Body of pancreas (tissue), 4 donors: ENCODE measurements around the gene SLC18A3. TPM values are rescaled to one million over a fixed set of nuclear protein-coding genes. Genes with fewer than 3 reads are reported as not detected.

Source experiments
- ATAC-seq: fragments of 150-250 bp; one replicate; pipeline ENCODE4 v1.9.1; 2016
- DNase-seq, 4 donors: peaks; one replicate each; pipeline ENCODE4 v3.0.0-alpha.2; 2019
- H3K27ac ChIP-seq, 4 donors: fragments of 200-600 bp; sonication (generic); 1 replicate in 3 of 4; 2 replicates in 1 of 4; pipeline versions ENCODE4 v1.5.1 to v1.6.1; 2016 to 2019; ENCODE audit warnings: mild to moderate bottlenecking in 1 of 4, mixed read lengths in 1 of 4, moderate library complexity in 1 of 4
- H3K27me3 ChIP-seq, 2 donors: fragments of 200-600 bp; sonication (generic); one replicate each; pipeline ENCODE4 v1.6.0; 2016; ENCODE audit warnings: mild to moderate bottlenecking in 1 of 2
- H3K36me3 ChIP-seq, 2 donors: fragments of 200-600 bp; sonication (generic); replicated peaks in 1 of 2; 2 replicates each; pipeline ENCODE4 v1.5.1; 2016; ENCODE audit warnings: low read depth in 2 of 2; ENCODE audit not compliant: insufficient read depth in 1 of 2
- H3K4me1 ChIP-seq: fragments of 200-600 bp; sonication (generic); one replicate; pipeline ENCODE4 v1.6.0; 2016
- H3K4me3 ChIP-seq, 2 donors: fragments of 200-600 bp; sonication (generic); 1 replicate in 1 of 2; 2 replicates in 1 of 2; pipeline ENCODE4 v1.5.1; 2016 to 2019
- H3K9me3 ChIP-seq, 3 donors: fragments of 200-600 bp; sonication (generic); 1 replicate in 2 of 3; 2 replicates in 1 of 3; pipeline ENCODE4 v1.5.1; 2016
- POLR2A ChIP-seq, 3 donors: fragments of 450-650 bp; IDR thresholded peaks; one replicate each; pipeline ENCODE4 v1.6.1; 2016; ENCODE audit warnings: antibody characterized with exemption in 3 of 3, mild to moderate bottlenecking in 2 of 3
- WGBS, 2 donors: methylation state at CpG; one replicate each; pipeline ENCODE4 v1.1.5; 2017; 5-methylcytosine and 5-hydroxymethylcytosine counted together
- intact Hi-C: fragments of 100-400 bp; cut with DNase I; formaldehyde crosslinking; loops from one replicate; pipeline ENCODE4 v1.15.1; 2023
- total RNA-seq, 2 donors: library from RNA; depleted of rRNA; stranded (reverse); fragments of >200 nt; gene quantifications; one replicate each; pipeline ENCODE4 v1.1.0, GENCODE V29; 2016
- TF ChIP-seq, protein P1 (sequence below), 7 experiments: fragments of 450-650 bp in 4 of 7; fragments of 200-600 bp in 3 of 7; sonication (generic) in 3 of 7; IDR thresholded peaks; one replicate each; pipeline ENCODE4 v1.5.1; 2016 to 2019; ENCODE audit warnings: antibody characterized with exemption in 7 of 7

Gene SLC18A3
- total RNA-seq, 2 donors from 2014 or later, result not detected

DNA sequence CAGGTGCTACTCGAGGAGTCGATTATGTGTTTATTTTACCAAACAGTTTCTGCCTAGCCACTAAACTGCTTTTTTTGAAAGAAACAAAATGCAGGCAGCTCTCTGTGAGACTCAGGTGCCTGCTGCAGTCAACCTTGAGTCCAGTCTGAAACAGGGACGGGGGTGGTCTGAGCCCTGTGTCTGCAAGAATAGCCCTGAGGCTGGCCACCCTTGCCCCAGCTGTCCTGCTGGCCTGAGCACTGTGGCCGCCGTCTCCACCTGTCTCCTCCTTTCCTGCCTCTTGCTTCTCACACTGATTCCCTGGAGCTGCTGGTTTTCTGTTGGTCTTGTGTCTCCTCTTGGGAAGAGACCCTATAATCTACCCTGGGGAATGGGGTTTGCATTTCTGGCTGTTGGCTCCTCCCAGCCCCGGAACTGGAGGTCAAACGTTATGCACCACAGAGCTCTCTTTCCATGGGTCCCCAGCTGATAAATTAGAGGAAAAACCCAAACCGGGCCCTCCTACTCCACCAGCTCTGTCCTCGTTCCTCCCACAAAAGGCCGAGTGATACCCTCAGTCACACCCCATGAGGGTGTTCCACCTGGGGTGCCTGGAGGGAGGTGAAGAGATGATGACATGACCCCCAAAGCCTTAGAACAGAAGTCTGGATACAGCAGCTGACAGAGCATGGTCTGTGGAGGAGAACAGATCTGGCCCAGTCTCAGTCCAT lies 15.0 kb upstream of the SLC18A3 start:
- Histone ChIP-seq H3K4me3 (no peak overlapping the region), H3K36me3 (no peaks in the 10 kb centered on the region), H3K27ac (no peak overlapping the region), H3K9me3 (no peaks in the 10 kb centered on the region), H3K4me1 (no peaks in the 10 kb centered on the region), H3K27me3 (no peaks in the 10 kb centered on the region)
- intact Hi-C loops, result no loop called here
- no peak for TF ChIP-seq POLR2A (IDR thresholded peaks at IDR 0.05)
- TF ChIP-seq, protein P1, sequence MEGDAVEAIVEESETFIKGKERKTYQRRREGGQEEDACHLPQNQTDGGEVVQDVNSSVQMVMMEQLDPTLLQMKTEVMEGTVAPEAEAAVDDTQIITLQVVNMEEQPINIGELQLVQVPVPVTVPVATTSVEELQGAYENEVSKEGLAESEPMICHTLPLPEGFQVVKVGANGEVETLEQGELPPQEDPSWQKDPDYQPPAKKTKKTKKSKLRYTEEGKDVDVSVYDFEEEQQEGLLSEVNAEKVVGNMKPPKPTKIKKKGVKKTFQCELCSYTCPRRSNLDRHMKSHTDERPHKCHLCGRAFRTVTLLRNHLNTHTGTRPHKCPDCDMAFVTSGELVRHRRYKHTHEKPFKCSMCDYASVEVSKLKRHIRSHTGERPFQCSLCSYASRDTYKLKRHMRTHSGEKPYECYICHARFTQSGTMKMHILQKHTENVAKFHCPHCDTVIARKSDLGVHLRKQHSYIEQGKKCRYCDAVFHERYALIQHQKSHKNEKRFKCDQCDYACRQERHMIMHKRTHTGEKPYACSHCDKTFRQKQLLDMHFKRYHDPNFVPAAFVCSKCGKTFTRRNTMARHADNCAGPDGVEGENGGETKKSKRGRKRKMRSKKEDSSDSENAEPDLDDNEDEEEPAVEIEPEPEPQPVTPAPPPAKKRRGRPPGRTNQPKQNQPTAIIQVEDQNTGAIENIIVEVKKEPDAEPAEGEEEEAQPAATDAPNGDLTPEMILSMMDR (IDR thresholded peaks at IDR 0.05), result no peak
- DNase-seq (no peak), ATAC-seq (no peak)
- WGBS, 2 donors, result 43 to 44% methylated on average over 10 of the region's 10 CpGs

- H3K9me3 ChIP-seq, result no peaks in the 10 kb centered on the region
- no peak for TF ChIP-seq POLR2A (IDR thresholded peaks at IDR 0.05)
- TF ChIP-seq, protein P1 (IDR thresholded peaks at IDR 0.05), result no peak
- no peak overlapping the region for H3K4me3 ChIP-seq
- H3K4me1 ChIP-seq, result no peaks in the 10 kb centered on the region
- ATAC-seq (no peak), DNase-seq (no peak)
- 58 to 60% methylated on average over 12 to 13 of the region's 13 CpGs for WGBS, 2 donors
- H3K36me3 ChIP-seq, result no peaks in the 10 kb centered on the region
- H3K27ac ChIP-seq, result no peak overlapping the region
- intact Hi-C loops, result no loop called here
- H3K27me3 ChIP-seq, result no peaks in the 10 kb centered on the region
Observed at GRCh38 chr10:49595713-49596492, 14.2 kb upstream of the SLC18A3 start.

DNA sequence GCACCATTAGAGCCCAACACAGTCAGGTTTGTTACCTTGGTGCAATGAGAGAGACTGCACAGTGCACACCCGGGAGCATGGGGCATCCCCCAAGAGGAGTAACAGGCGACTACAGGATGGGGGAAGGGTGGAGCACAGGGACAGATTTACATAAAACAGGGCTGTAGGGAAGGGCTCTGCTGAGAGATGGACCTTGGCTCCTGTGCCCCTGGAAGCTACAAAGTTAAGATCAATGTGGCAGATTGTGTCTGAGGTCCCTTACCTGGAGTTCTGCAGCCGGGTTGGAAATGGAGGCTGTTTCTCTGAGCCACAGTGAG lies 13.7 kb upstream of the SLC18A3 start:
- Histone ChIP-seq H3K36me3 (no peaks in the 10 kb centered on the region), H3K9me3 (no peaks in the 10 kb centered on the region), H3K27me3 (no peaks in the 10 kb centered on the region), H3K4me1 (no peaks in the 10 kb centered on the region), H3K27ac (no peak overlapping the region), H3K4me3 (no peak overlapping the region)
- 37 to 47% methylated on average over 3 of the region's 3 CpGs for WGBS, 2 donors
- no peak for TF ChIP-seq POLR2A (IDR thresholded peaks at IDR 0.05)
- TF ChIP-seq, protein P1 (IDR thresholded peaks at IDR 0.05), result no peak
- intact Hi-C loops, result no loop called here
- DNase-seq (no peak), ATAC-seq (no peak)

DNA sequence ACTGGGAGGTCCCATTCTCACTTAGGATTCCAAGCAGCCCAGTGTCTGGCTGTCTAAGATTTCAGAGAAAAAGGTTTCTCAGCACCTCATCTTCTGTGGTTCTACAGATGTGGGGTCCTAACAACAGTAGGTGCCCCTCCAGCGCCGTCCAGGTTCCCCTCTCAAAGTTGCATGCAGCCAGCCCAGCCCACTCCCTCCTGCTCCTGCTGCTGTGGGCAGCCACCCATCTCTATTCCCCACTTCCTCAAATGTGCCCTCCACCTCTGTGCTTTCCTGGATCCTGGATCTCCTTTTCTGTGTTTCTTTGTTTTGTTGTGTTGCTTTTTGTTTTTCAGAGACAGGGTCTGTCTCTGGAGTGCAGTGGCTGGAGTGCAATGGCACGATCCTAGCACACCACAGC lies 13.3 kb upstream of the SLC18A3 start:
- TF ChIP-seq POLR2A (IDR thresholded peaks at IDR 0.05), result no peak
- TF ChIP-seq, protein P1 (IDR thresholded peaks at IDR 0.05), result no peak
- no peaks in the 10 kb centered on the region for H3K27me3 ChIP-seq
- intact Hi-C loops, result no loop called here
- DNase-seq (no peak), ATAC-seq (no peak)
- H3K27ac ChIP-seq, result no peak overlapping the region
- H3K4me1 ChIP-seq, result no peaks in the 10 kb centered on the region
- no peaks in the 10 kb centered on the region for H3K36me3 ChIP-seq
- no peak overlapping the region for H3K4me3 ChIP-seq
- no peaks in the 10 kb centered on the region for H3K9me3 ChIP-seq
- WGBS, 2 donors, result 43 to 57% methylated on average over 3 of the region's 3 CpGs
